Stimulated activated CD4-positive, alpha-beta T cell treated with anti-CD3 and anti-CD28 coated beads, Interleukin-12 subunit alpha, Interleukin-12 subunit beta, amount 100 ng/mL, for 4 hours (primary cell): Measurements from ENCODE around the gene PLA2G2F.

Experiments used
- DNase-seq: peaks from one replicate; pipeline ENCODE4 v3.0.0-alpha.2; 2020

The PLA2G2F gene

DNA sequence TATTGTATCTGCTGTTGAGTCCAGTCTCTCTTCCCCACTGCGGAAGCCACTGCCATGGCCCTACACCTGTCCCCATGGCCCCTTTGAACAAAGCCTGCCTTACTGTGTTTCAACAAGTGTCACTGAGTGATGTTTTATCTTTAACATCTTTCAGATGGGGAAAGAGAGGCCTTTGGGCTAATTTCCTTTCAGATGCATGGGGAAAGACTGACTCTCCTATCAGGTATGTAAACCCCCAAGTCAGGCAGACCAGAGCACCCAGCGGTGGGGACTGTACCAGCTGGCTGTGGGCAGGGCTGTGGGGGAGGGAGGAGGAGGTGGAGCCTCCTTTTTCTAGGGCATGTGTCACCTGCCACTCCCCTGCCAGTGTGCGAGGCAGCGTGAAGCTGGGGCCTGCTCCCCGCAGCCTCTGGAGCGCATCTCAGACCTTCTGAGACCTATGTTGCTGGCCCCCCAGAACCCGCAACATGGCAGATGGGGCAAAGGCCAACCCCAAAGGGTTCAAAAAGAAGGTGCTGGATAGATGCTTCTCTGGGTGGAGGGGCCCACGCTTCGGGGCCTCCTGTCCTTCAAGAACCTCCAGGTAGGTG, at the start of gene PLA2G2F:
Gene PLA2G2F (plus strand): TSS at position 363 of the 590 bp plus-strand sequence. CDS start 105 bp downstream, at position 468.
- DNase-seq: no peak

DNA sequence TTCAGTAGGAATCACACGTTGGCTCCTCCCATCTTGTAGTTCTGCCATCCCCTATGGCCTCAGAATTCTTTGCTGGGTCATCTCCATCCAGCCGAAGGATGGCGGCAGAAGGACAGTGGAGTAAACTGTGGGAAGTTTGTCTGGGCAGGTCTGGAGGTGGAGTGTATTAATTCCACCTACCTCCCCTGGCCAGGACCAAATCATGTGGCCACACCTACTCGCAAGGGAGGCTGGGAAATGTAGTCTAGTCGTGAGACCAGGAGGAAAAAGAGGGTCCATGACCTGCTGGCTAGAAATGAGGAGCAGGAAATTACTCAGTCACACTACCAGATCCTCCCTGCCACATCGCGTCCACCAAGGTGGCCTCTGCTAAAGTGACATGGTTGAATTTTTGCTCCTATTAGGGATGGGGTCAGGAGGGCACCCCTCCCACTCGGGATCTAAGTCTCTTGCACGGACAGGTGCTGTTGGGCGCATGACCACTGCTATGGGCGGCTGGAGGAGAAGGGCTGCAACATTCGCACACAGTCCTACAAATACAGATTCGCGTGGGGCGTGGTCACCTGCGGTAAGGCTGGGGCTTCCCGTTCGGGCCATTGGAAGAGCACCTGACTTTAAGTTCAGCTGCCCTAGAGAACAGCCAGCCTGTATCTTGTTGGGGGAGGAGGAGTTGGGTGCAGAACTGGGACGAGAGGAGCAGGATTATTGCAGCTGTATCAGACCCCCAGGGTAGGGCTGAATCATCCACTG, 49.6 kb upstream of the PLA2G2F start:
- DNase-seq: no peak

- DNase-seq: no peak
Observed at GRCh38 chr1:20090119-20090518, 49.0 kb upstream of the PLA2G2F start.

DNA sequence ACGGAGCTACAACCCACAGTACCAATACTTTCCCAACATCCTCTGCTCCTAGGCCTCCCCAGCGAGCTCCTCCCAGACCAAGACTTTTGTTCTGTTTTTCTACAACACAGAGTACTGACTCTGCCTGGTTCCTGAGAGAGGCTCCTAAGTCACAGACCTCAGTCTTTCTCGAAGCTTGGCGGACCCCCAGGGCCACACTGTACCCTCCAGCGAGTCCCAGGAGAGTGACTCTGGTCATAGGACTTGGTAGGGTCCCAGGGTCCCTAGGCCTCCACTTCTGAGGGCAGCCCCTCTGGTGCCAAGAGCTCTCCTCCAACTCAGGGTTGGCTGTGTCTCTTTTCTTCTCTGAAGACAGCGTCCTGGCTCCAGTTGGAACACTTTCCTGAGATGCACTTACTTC, 48.5 kb upstream of the PLA2G2F start:
- DNase-seq: no peak

GRCh38 chr1:20093303-20093702, 45.8 kb upstream of the PLA2G2F start:
- DNase-seq: no peak

DNA sequence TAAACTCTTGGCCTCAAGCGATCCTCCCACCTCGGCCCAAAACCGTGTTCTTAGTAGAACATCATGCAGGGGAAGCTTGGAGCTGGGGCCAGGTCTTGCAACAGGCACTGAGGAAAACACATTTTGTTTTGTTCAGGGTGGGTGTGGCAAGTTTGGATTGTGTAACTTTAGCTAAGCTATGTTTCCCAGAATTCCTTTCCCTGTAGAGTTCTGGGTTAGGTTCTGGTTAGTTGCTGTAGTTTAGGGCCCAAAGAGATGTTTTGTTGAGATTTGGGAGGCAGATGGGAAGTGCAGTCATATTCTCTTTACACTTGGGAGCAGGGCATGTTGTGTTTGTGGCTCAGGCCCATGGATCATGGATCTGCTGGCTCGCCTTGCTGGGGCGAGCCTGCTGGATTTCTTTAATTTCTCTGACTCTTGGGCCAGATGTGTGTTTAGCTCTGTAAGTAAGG, 45.2 kb upstream of the PLA2G2F start:
- no peak for DNase-seq

GRCh38 chr1:20095564-20096434, 43.3 kb upstream of the PLA2G2F start:
- DNase-seq: no peak

GRCh38 chr1:20096840-20097447, 42.2 kb upstream of the PLA2G2F start:
- DNase-seq: no peak

DNA sequence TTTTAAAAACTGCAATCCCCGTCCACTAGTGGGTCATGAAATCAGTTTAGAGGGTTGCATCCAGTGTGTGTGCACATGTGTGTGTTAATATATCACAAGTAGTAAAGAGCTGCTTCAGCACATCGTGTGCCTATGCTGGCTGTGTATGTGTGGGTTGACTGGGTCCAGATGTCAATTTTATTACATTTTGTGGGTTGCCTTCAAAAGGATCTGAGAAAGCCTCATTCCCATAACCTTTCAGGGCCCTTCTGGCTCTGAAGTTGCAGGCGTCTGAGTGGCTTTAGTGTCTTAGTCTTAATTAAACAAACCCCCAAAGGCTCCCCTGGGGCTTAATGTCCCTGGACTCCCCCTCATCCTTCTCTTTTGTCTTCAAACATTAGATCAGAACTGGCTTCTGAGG, 39.6 kb upstream of the PLA2G2F start:
- DNase-seq: no peak

GRCh38 chr1:20100632-20101355, 38.3 kb upstream of the PLA2G2F start:
- peak; percentile 4 for DNase-seq

- DNase-seq: no peak
Observed at GRCh38 chr1:20102875-20103274, 36.2 kb upstream of the PLA2G2F start.

DNA sequence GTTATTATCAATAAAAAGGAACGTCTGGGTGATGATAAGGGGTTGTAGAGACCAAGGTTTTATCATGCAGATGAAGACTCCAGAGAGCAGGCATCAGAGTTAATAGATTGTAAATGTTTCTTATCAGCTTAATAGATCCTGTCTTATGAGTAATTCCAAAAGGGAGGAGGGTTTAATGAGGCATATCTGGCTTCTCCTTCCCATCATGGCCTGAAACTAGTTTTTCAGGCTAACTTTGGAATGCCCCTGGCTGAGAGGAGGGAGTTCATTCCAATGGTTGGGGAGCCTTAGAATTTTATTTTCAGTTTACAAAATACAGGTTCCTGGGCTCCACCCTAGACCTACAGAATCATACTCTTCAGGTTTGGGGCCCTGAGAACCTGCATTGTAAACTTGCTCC, 33.3 kb upstream of the PLA2G2F start:
- no peak for DNase-seq

GRCh38 chr1:20107351-20107750, 31.8 kb upstream of the PLA2G2F start:
- no peak for DNase-seq

- DNase-seq: no peak
Observed at GRCh38 chr1:20107796-20108195, 31.3 kb upstream of the PLA2G2F start.

GRCh38 chr1:20108366-20109123, 30.6 kb upstream of the PLA2G2F start:
- DNase-seq: no peak

- no peak for DNase-seq
Observed at GRCh38 chr1:20109223-20109856, 29.8 kb upstream of the PLA2G2F start.

GRCh38 chr1:20110679-20111078, 28.4 kb upstream of the PLA2G2F start:
- no peak for DNase-seq

- no peak for DNase-seq
Observed at GRCh38 chr1:20111452-20111851, 27.7 kb upstream of the PLA2G2F start.

GRCh38 chr1:20112279-20113000, 26.7 kb upstream of the PLA2G2F start:
- DNase-seq: no peak

GRCh38 chr1:20114021-20114648, 25.0 kb upstream of the PLA2G2F start:
- no peak for DNase-seq
